ENCODE measurements around the gene SUCLG2.

The SUCLG2 gene

GRCh38 chr3:67389176-67389575, 265.2 kb downstream of the SUCLG2 start:
- H3K4me1 ChIP-seq (ENCODE audit: control insufficient read depth, low read length): peaks cover 20% of the 10 kb centered on the region
- no peaks in the 10 kb centered on the region for H3K9me3 ChIP-seq (ENCODE audit: control insufficient read depth, insufficient read depth, low read length)
- H3K27me3 ChIP-seq (ENCODE audit: control insufficient read depth, low read length): no peaks in the 10 kb centered on the region
- H3K27ac ChIP-seq (ENCODE audit: low read depth, low read length): no peak overlapping the region
- H3K36me3 ChIP-seq (ENCODE audit: control insufficient read depth, low read length): peaks cover 17% of the 10 kb centered on the region
- no peaks in the 10 kb centered on the region for H3K9me2 ChIP-seq (replicated peaks; ENCODE audit: control insufficient read depth, low read length)
- no peaks in the 10 kb centered on the region for H3F3A ChIP-seq (ENCODE audit: control insufficient read depth, insufficient read depth)
- TF ChIP-seq, protein P1, sequence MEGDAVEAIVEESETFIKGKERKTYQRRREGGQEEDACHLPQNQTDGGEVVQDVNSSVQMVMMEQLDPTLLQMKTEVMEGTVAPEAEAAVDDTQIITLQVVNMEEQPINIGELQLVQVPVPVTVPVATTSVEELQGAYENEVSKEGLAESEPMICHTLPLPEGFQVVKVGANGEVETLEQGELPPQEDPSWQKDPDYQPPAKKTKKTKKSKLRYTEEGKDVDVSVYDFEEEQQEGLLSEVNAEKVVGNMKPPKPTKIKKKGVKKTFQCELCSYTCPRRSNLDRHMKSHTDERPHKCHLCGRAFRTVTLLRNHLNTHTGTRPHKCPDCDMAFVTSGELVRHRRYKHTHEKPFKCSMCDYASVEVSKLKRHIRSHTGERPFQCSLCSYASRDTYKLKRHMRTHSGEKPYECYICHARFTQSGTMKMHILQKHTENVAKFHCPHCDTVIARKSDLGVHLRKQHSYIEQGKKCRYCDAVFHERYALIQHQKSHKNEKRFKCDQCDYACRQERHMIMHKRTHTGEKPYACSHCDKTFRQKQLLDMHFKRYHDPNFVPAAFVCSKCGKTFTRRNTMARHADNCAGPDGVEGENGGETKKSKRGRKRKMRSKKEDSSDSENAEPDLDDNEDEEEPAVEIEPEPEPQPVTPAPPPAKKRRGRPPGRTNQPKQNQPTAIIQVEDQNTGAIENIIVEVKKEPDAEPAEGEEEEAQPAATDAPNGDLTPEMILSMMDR (IDR thresholded peaks at IDR 0.05; ENCODE audit: low read depth, low read length, poor library complexity, severe bottlenecking): no peak
- no peak for TF ChIP-seq EZH2phosphoT487 (IDR thresholded peaks at IDR 0.05; ENCODE audit: borderline replicate concordance, low read length)
- no peak overlapping the region for H3K4me2 ChIP-seq (ENCODE audit: low read length)
- no peaks in the 10 kb centered on the region for H3K79me2 ChIP-seq (ENCODE audit: control insufficient read depth, low read length)
- no peaks in the 10 kb centered on the region for H4K20me1 ChIP-seq (ENCODE audit: control insufficient read depth, insufficient read depth, low read depth, low read length)
- H3K4me3 ChIP-seq (ENCODE audit: low read length): no peak overlapping the region

DNA sequence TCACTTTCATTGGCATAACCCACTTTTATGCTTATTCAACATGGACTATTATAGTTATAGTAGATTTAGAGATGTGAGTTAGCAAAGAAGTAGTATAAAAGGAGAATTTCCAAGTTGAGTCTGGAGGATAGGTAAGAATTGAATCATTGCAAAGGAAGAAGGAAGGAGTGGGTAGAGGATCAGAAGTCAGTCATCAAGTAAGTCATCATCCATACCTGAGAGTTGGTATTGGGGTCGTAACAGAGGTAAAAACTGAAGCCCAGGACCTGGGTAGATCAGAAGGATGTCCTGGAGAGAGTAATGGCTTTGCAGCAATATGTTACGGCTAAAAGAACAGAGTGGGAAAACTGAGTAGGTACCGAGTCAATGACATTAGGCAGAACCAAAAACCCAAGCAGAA, 265.7 kb downstream of the SUCLG2 start:
- H4K20me1 ChIP-seq (ENCODE audit: control insufficient read depth, insufficient read depth, low read depth, low read length): no peaks in the 10 kb centered on the region
- TF ChIP-seq, protein P1 (IDR thresholded peaks at IDR 0.05; ENCODE audit: low read depth, low read length, poor library complexity, severe bottlenecking): no peak
- TF ChIP-seq EZH2phosphoT487 (IDR thresholded peaks at IDR 0.05; ENCODE audit: borderline replicate concordance, low read length): no peak
- no peak overlapping the region for H3K4me3 ChIP-seq (ENCODE audit: low read length)
- no peaks in the 10 kb centered on the region for H3K79me2 ChIP-seq (ENCODE audit: control insufficient read depth, low read length)
- peaks cover 17% of the 10 kb centered on the region for H3K36me3 ChIP-seq (ENCODE audit: control insufficient read depth, low read length)
- peaks cover 20% of the 10 kb centered on the region for H3K4me1 ChIP-seq (ENCODE audit: control insufficient read depth, low read length)
- H3K9me2 ChIP-seq (replicated peaks; ENCODE audit: control insufficient read depth, low read length): no peaks in the 10 kb centered on the region
- no peak overlapping the region for H3K27ac ChIP-seq (ENCODE audit: low read depth, low read length)
- H3K27me3 ChIP-seq (ENCODE audit: control insufficient read depth, low read length): no peaks in the 10 kb centered on the region
- no peaks in the 10 kb centered on the region for H3F3A ChIP-seq (ENCODE audit: control insufficient read depth, insufficient read depth)
- H3K4me2 ChIP-seq (ENCODE audit: low read length): no peak overlapping the region
- no peaks in the 10 kb centered on the region for H3K9me3 ChIP-seq (ENCODE audit: control insufficient read depth, insufficient read depth, low read length)

DNA sequence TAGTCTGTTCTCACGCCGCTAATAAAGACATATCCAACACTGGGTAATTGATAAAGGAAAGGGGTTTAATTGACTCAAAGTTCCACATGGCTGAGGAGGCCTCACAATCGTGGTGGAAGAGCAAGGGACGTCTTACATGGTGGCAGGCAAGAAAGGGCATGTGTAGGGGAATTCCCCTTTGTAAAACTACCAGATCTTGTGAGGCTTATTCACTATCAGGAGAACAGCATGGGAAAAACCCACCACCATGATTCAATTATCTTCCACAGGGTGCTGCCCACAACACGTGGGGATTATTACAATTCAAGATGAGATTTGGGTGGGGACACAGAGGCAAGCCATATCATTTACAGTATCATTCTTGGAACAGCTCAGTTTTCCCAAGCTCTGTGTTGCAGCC, 268.0 kb downstream of the SUCLG2 start:
- no peaks in the 10 kb centered on the region for H3K9me3 ChIP-seq (ENCODE audit: control insufficient read depth, insufficient read depth, low read length)
- H3K79me2 ChIP-seq (ENCODE audit: control insufficient read depth, low read length): no peaks in the 10 kb centered on the region
- no peaks in the 10 kb centered on the region for H4K20me1 ChIP-seq (ENCODE audit: control insufficient read depth, insufficient read depth, low read depth, low read length)
- H3K4me1 ChIP-seq (ENCODE audit: control insufficient read depth, low read length): peaks cover 35% of the 10 kb centered on the region
- no peaks in the 10 kb centered on the region for H3K9me2 ChIP-seq (replicated peaks; ENCODE audit: control insufficient read depth, low read length)
- no peak overlapping the region for H3K4me2 ChIP-seq (ENCODE audit: low read length)
- no peaks in the 10 kb centered on the region for H3K27me3 ChIP-seq (ENCODE audit: control insufficient read depth, low read length)
- no peak overlapping the region for H3K4me3 ChIP-seq (ENCODE audit: low read length)
- no peaks in the 10 kb centered on the region for H3F3A ChIP-seq (ENCODE audit: control insufficient read depth, insufficient read depth)
- H3K27ac ChIP-seq (ENCODE audit: low read depth, low read length): no peak overlapping the region
- no peak for TF ChIP-seq EZH2phosphoT487 (IDR thresholded peaks at IDR 0.05; ENCODE audit: borderline replicate concordance, low read length)
- TF ChIP-seq, protein P1 (IDR thresholded peaks at IDR 0.05; ENCODE audit: low read depth, low read length, poor library complexity, severe bottlenecking): no peak
- peaks cover 12% of the 10 kb centered on the region for H3K36me3 ChIP-seq (ENCODE audit: control insufficient read depth, low read length)

Data from DOHH2 (cell line).